ENCODE data around the gene DNAJB8. TPM values are rescaled to one million over a fixed set of nuclear protein-coding genes. Genes with fewer than 3 reads are reported as not detected.

Gene DNAJB8
- total RNA-seq, 1 donor, result not detected

DNA sequence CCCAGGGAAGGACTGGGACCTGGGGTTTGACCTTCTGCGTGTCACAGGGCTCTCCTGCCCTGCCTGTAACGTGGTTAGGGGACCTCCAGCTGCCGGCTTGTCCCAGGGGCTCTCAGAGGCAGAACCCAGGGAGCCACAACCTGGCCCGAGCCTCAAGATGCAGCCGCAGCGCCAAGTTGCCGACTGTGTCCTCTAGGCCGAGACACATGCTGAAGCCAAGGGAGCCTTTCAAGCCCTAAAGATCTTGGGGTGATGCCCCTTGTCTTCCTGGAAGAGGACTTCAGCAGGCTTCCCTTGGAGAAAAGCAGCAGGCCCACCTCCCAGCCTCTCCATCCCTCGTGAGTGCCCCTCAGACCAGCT is 7.2 kb downstream of the DNAJB8 start:
- DNase-seq (ENCODE audit: insufficient read length, low spot score, missing footprints), result no peak
- no peak overlapping the region for H2AFZ ChIP-seq (ENCODE audit: low read length)
- H3K27ac ChIP-seq (ENCODE audit: low read depth, low read length), result no peak overlapping the region
- H3K4me2 ChIP-seq (ENCODE audit: insufficient read depth, low read length), result no peak overlapping the region
- TF ChIP-seq, protein P1, sequence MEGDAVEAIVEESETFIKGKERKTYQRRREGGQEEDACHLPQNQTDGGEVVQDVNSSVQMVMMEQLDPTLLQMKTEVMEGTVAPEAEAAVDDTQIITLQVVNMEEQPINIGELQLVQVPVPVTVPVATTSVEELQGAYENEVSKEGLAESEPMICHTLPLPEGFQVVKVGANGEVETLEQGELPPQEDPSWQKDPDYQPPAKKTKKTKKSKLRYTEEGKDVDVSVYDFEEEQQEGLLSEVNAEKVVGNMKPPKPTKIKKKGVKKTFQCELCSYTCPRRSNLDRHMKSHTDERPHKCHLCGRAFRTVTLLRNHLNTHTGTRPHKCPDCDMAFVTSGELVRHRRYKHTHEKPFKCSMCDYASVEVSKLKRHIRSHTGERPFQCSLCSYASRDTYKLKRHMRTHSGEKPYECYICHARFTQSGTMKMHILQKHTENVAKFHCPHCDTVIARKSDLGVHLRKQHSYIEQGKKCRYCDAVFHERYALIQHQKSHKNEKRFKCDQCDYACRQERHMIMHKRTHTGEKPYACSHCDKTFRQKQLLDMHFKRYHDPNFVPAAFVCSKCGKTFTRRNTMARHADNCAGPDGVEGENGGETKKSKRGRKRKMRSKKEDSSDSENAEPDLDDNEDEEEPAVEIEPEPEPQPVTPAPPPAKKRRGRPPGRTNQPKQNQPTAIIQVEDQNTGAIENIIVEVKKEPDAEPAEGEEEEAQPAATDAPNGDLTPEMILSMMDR (IDR thresholded peaks at IDR 0.05; ENCODE audit: extremely low read depth, low read depth, low read length), result no peak
- H3K36me3 ChIP-seq (ENCODE audit: insufficient read depth, low read length), result no peaks in the 10 kb centered on the region
- no peaks in the 10 kb centered on the region for H3K79me2 ChIP-seq (ENCODE audit: insufficient read depth, low read length)
- no peaks in the 10 kb centered on the region for H3K4me1 ChIP-seq (ENCODE audit: insufficient read depth, low read length)
- no peak overlapping the region for H3K4me3 ChIP-seq (ENCODE audit: insufficient read depth, low read length)
- peaks cover 34% of the 10 kb centered on the region for H3K27me3 ChIP-seq (ENCODE audit: insufficient read depth, low read length)
- no peaks in the 10 kb centered on the region for H3K9me3 ChIP-seq (ENCODE audit: low read depth, low read length)
- no peaks in the 10 kb centered on the region for H4K20me1 ChIP-seq (ENCODE audit: insufficient read depth, low read length)

DNA sequence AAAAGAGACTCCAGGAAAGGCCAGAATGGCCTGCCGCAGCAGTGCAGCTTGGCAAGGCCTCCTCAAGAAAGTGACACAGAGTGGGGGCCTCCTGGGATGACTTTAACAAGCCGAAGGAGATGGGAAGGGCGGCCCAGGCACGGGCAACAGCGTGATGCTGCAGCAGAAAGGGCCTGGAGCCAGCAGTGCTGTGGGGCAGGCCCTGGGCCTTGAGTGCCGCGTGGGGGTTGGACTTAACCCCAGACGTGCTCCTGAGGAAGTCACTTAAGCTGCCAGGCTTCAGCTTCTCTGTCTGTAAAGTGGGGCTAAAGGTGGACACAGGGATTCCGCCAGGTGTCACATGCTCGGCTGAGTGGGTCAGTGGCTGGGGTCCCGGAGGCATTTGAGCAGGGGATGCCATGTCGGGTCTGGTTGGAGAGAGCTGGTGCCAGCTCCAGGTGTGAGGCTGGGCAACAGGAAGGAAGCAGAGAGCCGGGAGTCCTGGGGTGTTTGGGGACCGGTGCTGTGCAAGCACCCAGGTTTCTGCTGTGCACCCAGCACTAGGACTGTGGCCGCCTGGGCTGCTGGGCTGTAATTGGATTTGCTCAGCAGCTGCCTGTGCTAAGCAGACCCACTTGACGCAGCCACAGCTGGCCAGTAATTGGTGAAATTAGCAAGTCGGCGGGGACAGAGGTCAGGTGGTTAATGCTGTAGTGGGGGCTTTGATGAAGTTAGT is 7.8 kb downstream of the DNAJB8 start:
- H2AFZ ChIP-seq (ENCODE audit: low read length), result no peak overlapping the region
- H3K4me1 ChIP-seq (ENCODE audit: insufficient read depth, low read length), result no peaks in the 10 kb centered on the region

DNA sequence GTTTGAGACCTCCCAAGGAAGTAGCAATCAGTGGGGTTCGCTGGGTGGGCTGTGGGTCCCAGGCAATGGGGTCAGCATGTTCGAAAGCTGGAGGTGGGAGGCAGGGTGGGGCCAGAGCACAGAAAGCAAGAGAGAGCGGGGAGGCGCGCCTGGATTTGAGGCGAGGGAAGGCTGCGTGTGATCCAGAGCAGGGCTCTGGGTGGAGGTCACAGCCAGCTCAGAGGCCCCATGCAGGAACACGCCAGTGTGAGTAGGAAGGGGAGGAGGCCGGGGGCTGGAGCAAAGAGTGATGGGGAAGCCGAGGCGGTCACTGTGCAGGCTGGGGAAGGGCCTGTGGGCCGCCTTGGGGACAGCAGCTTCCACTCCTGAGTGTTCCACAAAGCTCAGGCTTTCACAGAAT is 8.8 kb downstream of the DNAJB8 start:
- H3K4me2 ChIP-seq (ENCODE audit: insufficient read depth, low read length), result no peak overlapping the region
- H3K27ac ChIP-seq (ENCODE audit: low read depth, low read length), result no peak overlapping the region
- H4K20me1 ChIP-seq (ENCODE audit: insufficient read depth, low read length), result no peaks in the 10 kb centered on the region
- peaks cover 41% of the 10 kb centered on the region for H3K27me3 ChIP-seq (ENCODE audit: insufficient read depth, low read length)
- TF ChIP-seq, protein P1 (IDR thresholded peaks at IDR 0.05; ENCODE audit: extremely low read depth, low read depth, low read length), result no peak
- H3K9me3 ChIP-seq (ENCODE audit: low read depth, low read length), result no peaks in the 10 kb centered on the region
- no peaks in the 10 kb centered on the region for H3K4me1 ChIP-seq (ENCODE audit: insufficient read depth, low read length)
- no peak for DNase-seq (ENCODE audit: insufficient read length, low spot score, missing footprints)
- no peaks in the 10 kb centered on the region for H3K79me2 ChIP-seq (ENCODE audit: insufficient read depth, low read length)
- H2AFZ ChIP-seq (ENCODE audit: low read length), result no peak overlapping the region
- H3K36me3 ChIP-seq (ENCODE audit: insufficient read depth, low read length), result no peaks in the 10 kb centered on the region
- no peak overlapping the region for H3K4me3 ChIP-seq (ENCODE audit: insufficient read depth, low read length)

More for the DNA sequence above, 7.8 kb downstream of the DNAJB8 start:
- Histone ChIP-seq H3K4me3 (ENCODE audit: insufficient read depth, low read length) (no peak overlapping the region), H3K36me3 (ENCODE audit: insufficient read depth, low read length) (no peaks in the 10 kb centered on the region), H3K27ac (ENCODE audit: low read depth, low read length) (no peak overlapping the region), H3K27me3 (ENCODE audit: insufficient read depth, low read length) (peaks cover 35% of the 10 kb centered on the region), H3K9me3 (ENCODE audit: low read depth, low read length) (no peaks in the 10 kb centered on the region), H3K4me2 (ENCODE audit: insufficient read depth, low read length) (no peak overlapping the region), H4K20me1 (ENCODE audit: insufficient read depth, low read length) (no peaks in the 10 kb centered on the region), H3K79me2 (ENCODE audit: insufficient read depth, low read length) (no peaks in the 10 kb centered on the region)
- no peak for DNase-seq (ENCODE audit: insufficient read length, low spot score, missing footprints)
- TF ChIP-seq, protein P1 (IDR thresholded peaks at IDR 0.05; ENCODE audit: extremely low read depth, low read depth, low read length), result no peak

DNA sequence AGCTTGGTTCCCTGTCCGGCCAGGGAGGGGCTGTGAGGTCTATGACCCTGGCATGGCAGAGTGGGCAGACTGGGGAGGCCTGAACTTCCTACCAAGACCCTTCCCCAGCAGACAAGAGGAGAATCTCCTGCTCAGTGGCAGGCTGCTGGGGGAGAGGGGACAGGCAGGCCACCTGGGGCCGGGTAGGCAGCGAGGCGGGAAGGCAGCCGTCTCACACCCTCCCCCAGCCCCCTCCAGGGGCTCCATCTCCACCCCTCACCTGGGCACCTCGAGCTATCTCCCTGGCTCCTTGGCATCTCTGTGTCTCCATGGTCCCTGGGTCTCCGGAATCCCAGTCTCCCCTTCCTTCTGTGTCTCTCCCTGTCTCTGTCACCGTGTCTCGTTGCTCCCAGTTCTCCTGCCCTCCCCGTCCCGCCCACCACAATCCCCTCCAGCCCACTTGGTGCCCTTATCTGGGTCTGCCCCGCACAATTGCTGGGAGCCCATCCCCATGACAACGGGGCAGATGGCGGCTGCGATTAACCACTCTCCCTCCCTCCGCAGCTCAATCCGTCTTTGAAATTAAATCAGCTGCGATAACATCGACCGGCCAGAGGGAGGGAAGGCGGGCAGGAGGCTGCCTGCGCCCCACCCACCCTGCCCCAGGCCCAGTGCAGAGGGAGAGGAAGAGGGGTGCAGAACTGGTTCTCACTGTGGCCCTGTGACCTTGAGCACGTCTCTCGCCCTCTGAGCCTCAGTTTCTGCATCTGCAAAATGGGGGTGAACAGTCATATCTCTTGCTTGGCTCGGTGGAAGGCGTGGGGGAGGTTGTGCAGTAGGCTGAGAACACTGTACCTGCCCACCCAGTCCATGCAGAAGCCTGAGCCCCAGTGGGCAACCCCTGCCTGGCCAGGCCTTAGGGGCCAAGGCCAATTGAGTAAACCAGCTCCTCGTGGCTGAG is 9.6 kb downstream of the DNAJB8 start:
- Histone ChIP-seq H4K20me1 (ENCODE audit: insufficient read depth, low read length) (no peaks in the 10 kb centered on the region), H3K4me3 (ENCODE audit: insufficient read depth, low read length) (no peak overlapping the region), H3K4me2 (ENCODE audit: insufficient read depth, low read length) (no peak overlapping the region), H3K79me2 (ENCODE audit: insufficient read depth, low read length) (no peaks in the 10 kb centered on the region), H2AFZ (ENCODE audit: low read length) (no peak overlapping the region), H3K36me3 (ENCODE audit: insufficient read depth, low read length) (no peaks in the 10 kb centered on the region), H3K27ac (ENCODE audit: low read depth, low read length) (no peak overlapping the region), H3K4me1 (ENCODE audit: insufficient read depth, low read length) (no peaks in the 10 kb centered on the region), H3K27me3 (ENCODE audit: insufficient read depth, low read length) (peaks cover 45% of the 10 kb centered on the region), H3K9me3 (ENCODE audit: low read depth, low read length) (no peaks in the 10 kb centered on the region)
- TF ChIP-seq, protein P1 (IDR thresholded peaks at IDR 0.05; ENCODE audit: extremely low read depth, low read depth, low read length), result no peak
- no peak for DNase-seq (ENCODE audit: insufficient read length, low spot score, missing footprints)
